ENCODE measurements around the gene PKP1. TPM values are rescaled to one million over a fixed set of nuclear protein-coding genes. Genes with fewer than 3 reads are reported as not detected.

Gene PKP1
- total and polyA plus RNA-seq, 2 experiments from 2014 or later = 0.19 to 0.83 TPM

DNA sequence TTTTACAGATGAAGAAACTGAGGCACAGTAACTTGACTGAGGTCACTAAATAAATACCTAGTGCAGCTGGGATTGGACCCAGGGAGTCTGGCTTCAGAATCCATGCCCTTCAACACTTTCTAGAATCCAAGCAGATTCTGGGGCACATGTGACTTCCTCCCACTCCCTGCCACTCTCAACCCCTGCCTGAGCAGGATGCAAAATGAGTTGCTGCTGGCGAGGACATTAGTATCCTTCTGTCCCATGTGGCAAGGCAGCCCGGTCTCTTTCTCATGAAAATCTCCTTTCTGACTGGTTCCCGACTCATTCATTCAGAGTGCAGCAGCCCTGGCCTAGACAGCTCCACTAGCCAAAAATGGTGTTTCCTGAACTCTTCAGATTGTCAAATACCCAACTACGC lies 65.8 kb downstream of the PKP1 start (continued):
- TF ChIP-seq, protein P1, sequence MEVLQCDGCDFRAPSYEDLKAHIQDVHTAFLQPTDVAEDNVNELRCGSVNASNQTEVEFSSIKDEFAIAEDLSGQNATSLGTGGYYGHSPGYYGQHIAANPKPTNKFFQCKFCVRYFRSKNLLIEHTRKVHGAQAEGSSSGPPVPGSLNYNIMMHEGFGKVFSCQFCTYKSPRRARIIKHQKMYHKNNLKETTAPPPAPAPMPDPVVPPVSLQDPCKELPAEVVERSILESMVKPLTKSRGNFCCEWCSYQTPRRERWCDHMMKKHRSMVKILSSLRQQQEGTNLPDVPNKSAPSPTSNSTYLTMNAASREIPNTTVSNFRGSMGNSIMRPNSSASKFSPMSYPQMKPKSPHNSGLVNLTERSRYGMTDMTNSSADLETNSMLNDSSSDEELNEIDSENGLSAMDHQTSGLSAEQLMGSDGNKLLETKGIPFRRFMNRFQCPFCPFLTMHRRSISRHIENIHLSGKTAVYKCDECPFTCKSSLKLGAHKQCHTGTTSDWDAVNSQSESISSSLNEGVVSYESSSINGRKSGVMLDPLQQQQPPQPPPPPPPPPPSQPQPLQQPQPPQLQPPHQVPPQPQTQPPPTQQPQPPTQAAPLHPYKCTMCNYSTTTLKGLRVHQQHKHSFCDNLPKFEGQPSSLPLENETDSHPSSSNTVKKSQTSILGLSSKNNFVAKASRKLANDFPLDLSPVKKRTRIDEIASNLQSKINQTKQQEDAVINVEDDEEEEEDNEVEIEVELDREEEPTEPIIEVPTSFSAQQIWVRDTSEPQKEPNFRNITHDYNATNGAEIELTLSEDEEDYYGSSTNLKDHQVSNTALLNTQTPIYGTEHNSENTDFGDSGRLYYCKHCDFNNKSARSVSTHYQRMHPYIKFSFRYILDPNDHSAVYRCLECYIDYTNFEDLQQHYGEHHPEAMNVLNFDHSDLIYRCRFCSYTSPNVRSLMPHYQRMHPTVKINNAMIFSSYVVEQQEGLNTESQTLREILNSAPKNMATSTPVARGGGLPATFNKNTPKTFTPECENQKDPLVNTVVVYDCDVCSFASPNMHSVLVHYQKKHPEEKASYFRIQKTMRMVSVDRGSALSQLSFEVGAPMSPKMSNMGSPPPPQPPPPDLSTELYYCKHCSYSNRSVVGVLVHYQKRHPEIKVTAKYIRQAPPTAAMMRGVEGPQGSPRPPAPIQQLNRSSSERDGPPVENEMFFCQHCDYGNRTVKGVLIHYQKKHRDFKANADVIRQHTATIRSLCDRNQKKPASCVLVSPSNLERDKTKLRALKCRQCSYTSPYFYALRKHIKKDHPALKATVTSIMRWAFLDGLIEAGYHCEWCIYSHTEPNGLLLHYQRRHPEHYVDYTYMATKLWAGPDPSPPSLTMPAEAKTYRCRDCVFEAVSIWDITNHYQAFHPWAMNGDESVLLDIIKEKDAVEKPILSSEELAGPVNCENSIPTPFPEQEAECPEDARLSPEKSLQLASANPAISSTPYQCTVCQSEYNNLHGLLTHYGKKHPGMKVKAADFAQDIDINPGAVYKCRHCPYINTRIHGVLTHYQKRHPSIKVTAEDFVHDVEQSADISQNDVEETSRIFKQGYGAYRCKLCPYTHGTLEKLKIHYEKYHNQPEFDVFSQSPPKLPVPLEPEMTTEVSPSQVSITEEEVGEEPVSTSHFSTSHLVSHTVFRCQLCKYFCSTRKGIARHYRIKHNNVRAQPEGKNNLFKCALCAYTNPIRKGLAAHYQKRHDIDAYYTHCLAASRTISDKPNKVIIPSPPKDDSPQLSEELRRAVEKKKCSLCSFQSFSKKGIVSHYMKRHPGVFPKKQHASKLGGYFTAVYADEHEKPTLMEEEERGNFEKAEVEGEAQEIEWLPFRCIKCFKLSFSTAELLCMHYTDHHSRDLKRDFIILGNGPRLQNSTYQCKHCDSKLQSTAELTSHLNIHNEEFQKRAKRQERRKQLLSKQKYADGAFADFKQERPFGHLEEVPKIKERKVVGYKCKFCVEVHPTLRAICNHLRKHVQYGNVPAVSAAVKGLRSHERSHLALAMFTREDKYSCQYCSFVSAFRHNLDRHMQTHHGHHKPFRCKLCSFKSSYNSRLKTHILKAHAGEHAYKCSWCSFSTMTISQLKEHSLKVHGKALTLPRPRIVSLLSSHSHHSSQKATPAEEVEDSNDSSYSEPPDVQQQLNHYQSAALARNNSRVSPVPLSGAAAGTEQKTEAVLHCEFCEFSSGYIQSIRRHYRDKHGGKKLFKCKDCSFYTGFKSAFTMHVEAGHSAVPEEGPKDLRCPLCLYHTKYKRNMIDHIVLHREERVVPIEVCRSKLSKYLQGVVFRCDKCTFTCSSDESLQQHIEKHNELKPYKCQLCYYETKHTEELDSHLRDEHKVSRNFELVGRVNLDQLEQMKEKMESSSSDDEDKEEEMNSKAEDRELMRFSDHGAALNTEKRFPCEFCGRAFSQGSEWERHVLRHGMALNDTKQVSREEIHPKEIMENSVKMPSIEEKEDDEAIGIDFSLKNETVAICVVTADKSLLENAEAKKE (CRISPR knock-in tag; IDR thresholded peaks at IDR 0.05) = no peak

DNA sequence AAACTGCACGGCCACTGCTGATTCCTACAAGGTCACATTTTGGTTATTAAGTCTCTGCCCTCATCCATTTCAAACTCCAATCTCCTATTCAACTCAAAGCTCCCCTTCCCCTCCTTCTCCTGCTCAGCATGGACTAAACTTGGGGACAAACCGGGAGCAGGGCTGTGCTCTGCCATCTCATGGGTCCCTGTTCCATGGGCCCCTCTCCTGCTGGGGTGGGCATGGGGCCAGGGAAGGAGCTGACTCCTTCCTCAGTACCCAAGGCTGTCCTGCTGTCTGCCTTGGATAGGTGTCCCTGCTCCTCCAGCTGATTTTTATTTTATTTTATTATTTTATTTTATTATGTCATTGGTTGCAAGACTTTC lies 67.0 kb downstream of the PKP1 start:
- Histone ChIP-seq H3K9me2 (ENCODE audit: insufficient read depth) (no peaks in the 10 kb centered on the region), H3K27ac (ENCODE audit: low read depth) (no peak overlapping the region), H2AFZ (no peak overlapping the region), H3K79me2 (replicated peaks; ENCODE audit: insufficient read depth) (no peaks in the 10 kb centered on the region), H3K27me3 (ENCODE audit: insufficient read depth) (no peaks in the 10 kb centered on the region), H4K20me1 (replicated peaks; ENCODE audit: insufficient read depth) (no peaks in the 10 kb centered on the region), H3F3A (replicated peaks; ENCODE audit: low read depth) (peaks cover 4% of the 10 kb centered on the region; the same call in 1 of the 2 replicates), H3K4me2 (no peak overlapping the region), H3K4me1 (ENCODE audit: insufficient read depth) (peaks cover 19% of the 10 kb centered on the region), H3K4me3 (no peak overlapping the region), H3K36me3 (ENCODE audit: insufficient read depth) (no peaks in the 10 kb centered on the region)
- ATAC-seq (no peak), DNase-seq (ENCODE audit: low spot score) (no peak)
- TF ChIP-seq, protein P1 (CRISPR knock-in tag; IDR thresholded peaks at IDR 0.05) = no peak
- peaks cover 14% of the 10 kb centered on the region for H3K27me3 Mint-ChIP-seq (ENCODE audit: insufficient read depth, low read depth, poor library complexity)
- no peaks in the 10 kb centered on the region; the same call in 2 of the 3 replicates for H3K9me3 Mint-ChIP-seq
- H3K4me3 Mint-ChIP-seq = no peak overlapping the region
- H3K27ac Mint-ChIP-seq = no peak overlapping the region
- H3K36me3 Mint-ChIP-seq (ENCODE audit: low read depth) = no peaks in the 10 kb centered on the region
- H3K4me1 Mint-ChIP-seq = peaks cover 36% of the 10 kb centered on the region
